GM18873 (cell line): ENCODE data around the gene PRR5L.
A peak's percentile ranks its signal among the peaks of the same experiment; 100 is the strongest.
"Not testable (repeated sequence)": the region's sequence is repeated elsewhere in the genome, so short reads cannot be mapped to it uniquely, and the experiment has no call there.

Source experiments
- ATAC-seq: cut with Tn5 transposase; IDR thresholded peaks from one replicate; pipeline ENCODE4 v1.9.1; 2021; ENCODE audit warnings: mild to moderate bottlenecking, moderate library complexity, moderate number of reproducible peaks; ENCODE audit not compliant: unreplicated experiment, low FRiP score

Gene PRR5L

GRCh38 chr11:36485298-36486002 lies 189.4 kb downstream of the PRR5L start:
- ATAC-seq: no peak

- ATAC-seq: no peak
These were observed 191.5 kb downstream of the PRR5L start for GRCh38 chr11:36487619-36488018.

GRCh38 chr11:36488096-36488495 lies 192.0 kb downstream of the PRR5L start:
- no peak for ATAC-seq

GRCh38 chr11:36490026-36490806 lies 194.1 kb downstream of the PRR5L start:
- ATAC-seq: no peak

- ATAC-seq: no peak
These were observed 196.7 kb downstream of the PRR5L start for GRCh38 chr11:36492724-36493304.

- ATAC-seq: no peak
These were observed 197.2 kb downstream of the PRR5L start for GRCh38 chr11:36493332-36493731.

GRCh38 chr11:36498721-36499120 lies 202.6 kb downstream of the PRR5L start:
- ATAC-seq: no peak

GRCh38 chr11:36499315-36499714 lies 203.2 kb downstream of the PRR5L start:
- no peak for ATAC-seq

- peak; percentile 76 for ATAC-seq
These were observed 204.2 kb downstream of the PRR5L start for GRCh38 chr11:36500315-36500721.

GRCh38 chr11:36501236-36501635 lies 205.1 kb downstream of the PRR5L start:
- ATAC-seq: no peak

GRCh38 chr11:36507824-36508489 lies 211.9 kb downstream of the PRR5L start:
- ATAC-seq: no peak

GRCh38 chr11:36508743-36509142 lies 212.7 kb downstream of the PRR5L start:
- ATAC-seq: no peak

GRCh38 chr11:36509201-36509639 lies 213.1 kb downstream of the PRR5L start:
- ATAC-seq: no peak

- peak; percentile 92 for ATAC-seq
These were observed 213.9 kb downstream of the PRR5L start, which contains the start of gene TRAF6 for GRCh38 chr11:36509694-36510593. Gene TRAF6 (minus strand): TSS chr11:36510272. CDS start chr11:36501515, 8,757 bp downstream.

GRCh38 chr11:36510594-36510942 lies 214.5 kb downstream of the PRR5L start:
- ATAC-seq: no peak

- ATAC-seq: not testable (repeated sequence)
These were observed 215.0 kb downstream of the PRR5L start for GRCh38 chr11:36511062-36511461.

- no peak for ATAC-seq
These were observed 215.9 kb downstream of the PRR5L start for GRCh38 chr11:36512016-36512415.

GRCh38 chr11:36513965-36514364 lies 217.9 kb downstream of the PRR5L start:
- no peak for ATAC-seq
